HG02973 (cell line): ENCODE results near the gene SYT2.
A peak's percentile ranks its signal among the peaks of the same experiment; 100 is the strongest.
"Not testable (repeated sequence)": the region's sequence is repeated elsewhere in the genome, so short reads cannot be mapped to it uniquely, and the experiment has no call there.

ENCODE experiments used
- ATAC-seq: cut with Tn5 transposase; IDR thresholded peaks from one replicate; pipeline ENCODE4 v1.9.1; 2021; ENCODE audit warnings: moderate library complexity; ENCODE audit not compliant: unreplicated experiment

The SYT2 gene

DNA sequence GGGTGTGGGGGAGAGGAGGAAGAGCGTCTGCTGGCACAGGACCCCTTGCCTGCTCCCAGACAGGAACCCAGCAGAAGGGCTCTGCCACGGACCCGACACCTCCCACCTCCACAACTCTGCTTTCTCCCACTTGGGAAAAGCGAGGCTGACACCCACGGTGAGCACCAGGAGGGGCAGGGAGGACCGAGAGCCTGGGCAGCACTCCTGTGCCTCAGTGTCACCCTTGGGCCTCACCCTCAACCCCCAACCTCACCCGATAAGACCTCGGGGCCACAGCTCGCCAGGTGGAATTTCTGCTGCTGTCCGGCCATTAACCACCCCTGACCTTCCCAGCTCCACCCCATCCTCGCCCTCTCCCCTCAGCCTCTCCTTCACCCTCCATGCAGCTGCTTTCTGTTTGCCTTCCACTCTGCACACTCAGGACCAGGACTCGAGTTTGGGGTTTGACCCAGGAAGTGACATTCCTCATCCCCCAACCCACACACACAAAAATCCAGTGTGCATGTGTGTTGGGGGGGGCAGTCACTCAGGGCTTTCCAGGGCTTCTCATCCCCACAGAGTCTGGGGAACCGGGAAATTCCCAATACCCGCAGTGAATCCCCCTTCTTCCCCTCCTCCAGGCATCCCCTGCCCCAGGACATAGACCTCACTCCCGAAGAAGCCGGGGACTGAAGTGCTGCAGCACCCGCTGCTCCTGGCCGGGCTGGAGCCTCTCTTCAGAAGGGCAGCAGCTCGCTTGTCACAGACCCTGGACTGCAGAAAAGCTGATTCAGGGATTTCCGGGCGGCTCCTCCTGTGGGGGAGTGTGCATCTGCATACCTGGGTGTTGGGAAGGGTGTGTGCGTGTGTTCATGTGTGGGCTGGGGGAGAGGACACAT is 65.8 kb downstream of the SYT2 start:
- no peak for ATAC-seq

DNA sequence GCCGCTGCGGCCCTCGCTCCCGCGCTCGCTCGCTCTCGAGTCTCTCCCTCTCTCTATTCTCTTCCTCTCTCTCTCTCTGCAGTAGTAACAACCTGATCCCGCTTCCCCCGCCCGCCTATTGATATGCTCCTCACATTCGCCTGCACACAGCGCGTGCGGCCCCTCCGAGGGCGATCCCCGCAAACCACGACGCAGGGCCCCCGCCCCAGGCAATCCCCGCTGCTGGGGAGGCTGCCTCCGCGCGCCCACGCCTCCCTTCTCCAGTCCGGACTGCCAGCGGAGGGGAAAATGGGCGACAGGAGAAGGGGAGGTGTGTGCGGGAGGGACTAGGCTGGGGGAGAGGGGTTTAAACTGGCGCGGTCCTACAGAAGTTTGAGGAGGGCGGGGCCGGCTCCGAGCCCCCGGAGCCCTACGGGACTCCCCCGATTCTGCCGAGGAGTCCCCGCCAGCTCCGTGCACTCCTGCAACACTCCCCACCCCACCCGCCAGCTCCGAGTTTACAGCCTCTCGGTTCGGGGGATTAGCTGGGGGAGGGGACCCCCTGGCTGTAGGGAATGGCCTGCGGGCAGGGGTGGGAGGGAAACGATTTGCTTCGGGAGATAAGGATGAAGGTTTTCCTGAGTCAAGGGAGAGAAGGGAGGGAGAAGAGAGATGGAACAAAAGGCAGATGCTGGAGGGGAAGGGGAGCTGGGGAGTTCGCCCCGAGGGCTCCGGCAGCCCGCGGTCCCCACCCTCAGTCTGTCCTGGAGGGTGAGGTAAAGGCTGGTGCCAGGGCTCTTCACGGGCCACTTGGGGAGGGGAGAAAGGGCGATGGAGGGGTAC is 66.6 kb downstream of the SYT2 start:
- ATAC-seq: no peak

DNA sequence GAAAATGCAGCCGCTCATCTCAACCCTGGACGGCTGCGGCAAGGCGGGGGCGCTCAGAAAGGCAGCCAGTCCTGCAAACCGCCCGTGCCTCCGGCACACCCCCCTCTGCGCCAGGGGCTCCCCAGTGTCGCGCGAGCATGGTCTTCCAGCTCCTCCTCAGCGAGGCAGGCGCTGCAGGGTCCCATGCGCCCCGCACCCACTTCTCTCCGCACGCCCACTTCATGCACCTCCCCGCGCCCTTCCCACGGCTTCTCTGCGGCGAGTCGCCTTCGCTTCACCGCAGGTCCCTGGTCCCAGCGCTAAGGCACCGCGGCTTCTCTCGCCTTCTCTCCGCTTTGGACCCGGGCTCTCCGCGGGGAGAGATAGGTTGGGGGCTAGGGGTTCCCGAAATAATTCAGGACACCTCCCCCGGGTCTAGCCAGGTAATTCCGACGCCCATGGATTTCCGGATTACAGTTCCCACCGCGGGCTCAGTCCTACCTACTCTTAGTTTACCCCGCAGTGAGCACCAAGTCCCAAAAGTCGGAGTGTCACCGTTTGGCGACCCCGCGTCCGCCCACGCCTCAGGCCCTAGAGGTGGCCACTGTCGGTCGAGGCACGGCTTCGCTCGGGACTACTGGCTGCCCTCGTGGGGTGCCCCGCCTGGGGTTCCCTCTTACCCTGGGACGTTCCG is 67.5 kb downstream of the SYT2 start:
- no peak for ATAC-seq

DNA sequence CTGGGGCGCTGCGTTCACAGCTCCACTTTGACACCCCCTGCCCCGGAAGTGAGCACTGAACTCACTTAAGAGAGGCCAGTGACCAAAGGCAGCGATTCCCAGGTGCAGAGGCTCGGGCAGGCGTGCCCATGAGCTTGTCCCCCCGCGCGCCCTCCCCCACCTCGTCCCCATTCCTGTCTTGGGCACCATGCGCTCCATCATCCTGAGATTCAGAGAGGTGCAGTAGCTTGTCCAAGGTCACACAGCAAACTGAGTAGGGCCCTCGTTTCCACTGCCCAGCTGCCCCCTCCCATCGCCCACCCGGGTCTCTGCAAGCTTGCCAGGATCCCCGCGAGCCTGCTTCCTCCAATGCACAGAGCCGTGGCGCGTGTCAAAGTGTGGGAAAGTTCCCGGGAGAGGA is 68.0 kb downstream of the SYT2 start:
- ATAC-seq: no peak

DNA sequence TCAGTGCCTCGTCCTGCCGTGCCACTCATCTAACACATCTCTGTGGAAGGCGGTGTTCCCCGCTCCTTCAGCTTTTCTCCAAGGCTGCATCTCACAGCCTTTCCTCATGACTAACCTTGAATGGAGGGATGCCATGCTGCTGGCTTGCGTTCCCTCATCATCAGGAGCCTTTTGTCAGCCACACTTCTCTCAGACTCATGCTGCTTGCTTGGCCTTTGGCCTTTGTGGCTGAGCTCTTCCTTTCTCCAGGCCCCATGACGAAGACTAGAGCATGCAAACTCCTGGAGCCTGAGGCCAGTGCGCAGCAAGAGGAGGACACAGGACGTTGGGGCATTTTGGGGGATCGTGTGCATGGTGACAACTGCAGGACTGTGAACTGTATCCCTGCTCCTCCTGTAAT is 70.8 kb downstream of the SYT2 start:
- ATAC-seq: no peak

DNA sequence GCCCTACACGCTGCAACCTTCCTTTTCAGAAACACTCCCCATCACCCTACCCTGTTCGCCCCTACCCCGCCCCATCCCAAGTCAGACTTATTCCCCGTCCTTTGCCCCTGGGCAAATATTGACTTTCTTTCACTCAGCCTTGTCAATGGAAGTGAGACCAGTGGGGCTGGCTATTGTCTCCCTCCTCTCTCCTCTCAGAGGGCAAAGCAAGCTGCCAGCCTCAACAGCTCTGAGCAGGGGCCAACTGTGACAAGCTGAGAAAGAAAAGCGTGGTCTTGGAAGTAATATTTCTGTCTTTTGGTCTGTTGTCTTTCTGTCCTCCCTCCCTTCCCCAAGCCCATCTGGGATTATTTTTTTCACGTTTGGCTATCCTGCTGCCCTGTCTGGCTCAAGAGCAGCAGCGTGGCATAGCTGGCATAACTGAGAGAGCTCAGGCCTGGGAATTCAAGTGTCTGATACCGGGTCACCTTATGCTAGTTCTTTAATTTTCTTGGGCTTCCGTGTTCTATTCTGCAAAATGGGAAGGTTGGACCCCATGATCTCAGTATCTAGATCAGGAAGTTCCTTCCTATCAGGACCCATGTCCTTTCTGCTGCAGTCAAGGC is 71.5 kb downstream of the SYT2 start:
- ATAC-seq: not testable (repeated sequence)

DNA sequence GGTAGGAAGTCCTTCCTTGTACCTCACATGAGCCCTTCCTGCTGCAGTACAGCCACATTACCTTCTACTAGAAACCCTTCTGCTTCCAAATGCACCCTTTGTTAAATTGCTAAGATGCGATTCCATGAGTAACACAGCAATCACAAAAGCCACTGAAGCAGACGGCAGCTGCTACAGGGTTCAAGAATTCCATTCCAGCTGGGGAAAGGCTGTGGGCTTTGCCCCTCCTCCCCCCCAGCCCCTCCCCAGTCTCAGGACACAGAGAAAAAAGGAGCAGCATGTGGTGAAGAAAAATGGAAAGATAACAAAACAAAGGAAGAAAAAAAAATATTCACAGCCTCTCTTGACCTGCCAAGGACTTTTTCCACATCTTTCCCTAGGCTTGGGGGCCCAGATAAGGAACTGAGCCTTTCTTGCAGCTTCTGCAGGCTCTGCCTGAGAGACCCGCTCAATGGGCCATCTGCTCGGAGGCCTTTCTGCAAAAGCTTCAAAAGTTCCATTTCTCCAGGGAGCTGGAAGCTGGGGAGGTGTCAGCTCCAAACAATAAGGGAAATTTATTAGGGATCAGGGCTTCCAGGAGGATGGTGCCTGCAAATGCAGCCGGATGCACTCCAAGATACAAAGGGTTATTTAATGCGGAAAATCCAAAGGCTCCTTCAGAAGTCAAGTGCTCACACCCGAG is 72.1 kb downstream of the SYT2 start:
- no peak for ATAC-seq

DNA sequence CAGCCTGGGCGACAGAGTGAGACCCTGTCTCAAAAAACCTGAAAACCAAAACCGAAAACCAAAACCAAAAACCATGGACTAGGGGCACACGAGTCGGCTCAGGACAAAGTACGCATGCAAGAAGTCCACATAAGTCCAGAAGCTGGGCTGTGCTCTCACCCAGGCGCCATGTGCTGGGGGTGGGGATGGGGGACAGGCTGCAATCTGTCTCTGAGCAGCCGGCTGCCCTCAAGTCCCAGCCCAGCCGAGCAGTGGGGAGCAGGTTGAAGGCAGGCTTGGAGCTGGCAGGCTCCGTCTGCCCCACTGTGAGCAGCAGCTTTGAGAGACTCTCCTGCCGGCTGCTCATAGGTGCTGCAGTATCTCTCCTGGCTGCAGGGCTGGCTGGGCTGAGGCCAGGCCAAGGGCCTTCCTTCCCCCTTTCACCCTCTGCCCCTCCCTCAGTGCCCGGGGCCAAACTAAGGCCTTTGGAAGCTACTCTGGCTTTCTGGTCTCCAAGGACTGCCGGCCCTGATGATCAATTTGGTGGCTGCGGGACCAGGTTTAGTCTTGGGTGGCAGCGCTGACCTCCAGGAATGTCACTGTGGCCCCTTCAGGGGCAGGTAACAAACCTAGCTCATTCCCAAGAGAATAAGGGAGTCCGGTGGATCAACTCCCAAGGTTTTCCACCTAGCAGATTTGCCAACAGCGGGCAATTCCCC is 72.8 kb downstream of the SYT2 start:
- ATAC-seq: not testable (repeated sequence)

DNA sequence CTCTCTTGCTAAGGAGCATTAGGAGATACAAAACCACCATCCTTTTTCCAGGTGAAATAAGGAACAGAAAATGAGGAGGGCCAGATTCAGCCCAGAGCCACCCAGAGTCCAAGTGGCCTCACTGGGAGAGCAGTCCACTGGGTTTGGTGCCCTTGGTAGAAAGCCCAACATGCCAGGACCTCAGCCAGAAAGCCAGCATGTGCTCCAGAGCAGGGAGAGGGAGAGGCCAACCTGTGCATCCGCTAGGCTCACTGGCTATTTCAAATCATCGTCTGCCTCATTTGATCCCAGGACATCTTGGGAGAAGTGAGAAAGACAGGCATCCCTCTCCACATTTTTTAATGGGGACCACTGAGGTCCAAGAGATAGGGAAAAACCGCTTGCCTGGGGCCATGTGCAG is 74.1 kb downstream of the SYT2 start:
- ATAC-seq: not testable (repeated sequence)

DNA sequence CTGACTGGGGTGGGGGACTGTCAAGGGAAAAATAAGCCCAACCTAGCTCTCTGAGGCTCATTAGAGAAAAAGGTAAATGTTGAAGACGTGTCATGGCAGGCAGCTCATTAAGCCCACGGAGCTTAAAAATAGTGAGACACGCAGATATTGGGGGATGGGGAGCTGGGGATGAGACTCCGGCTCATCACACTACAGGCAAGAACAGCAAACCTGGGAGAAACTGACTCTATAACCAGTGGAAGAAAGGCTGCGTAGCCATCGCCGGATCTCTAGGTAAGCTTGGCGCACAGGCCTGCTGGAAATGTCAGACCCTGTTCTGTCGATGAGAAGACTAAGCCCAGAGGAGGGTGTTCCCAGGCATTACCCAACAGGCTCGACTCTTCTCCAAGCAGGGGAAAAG is 78.0 kb downstream of the SYT2 start:
- no peak for ATAC-seq

DNA sequence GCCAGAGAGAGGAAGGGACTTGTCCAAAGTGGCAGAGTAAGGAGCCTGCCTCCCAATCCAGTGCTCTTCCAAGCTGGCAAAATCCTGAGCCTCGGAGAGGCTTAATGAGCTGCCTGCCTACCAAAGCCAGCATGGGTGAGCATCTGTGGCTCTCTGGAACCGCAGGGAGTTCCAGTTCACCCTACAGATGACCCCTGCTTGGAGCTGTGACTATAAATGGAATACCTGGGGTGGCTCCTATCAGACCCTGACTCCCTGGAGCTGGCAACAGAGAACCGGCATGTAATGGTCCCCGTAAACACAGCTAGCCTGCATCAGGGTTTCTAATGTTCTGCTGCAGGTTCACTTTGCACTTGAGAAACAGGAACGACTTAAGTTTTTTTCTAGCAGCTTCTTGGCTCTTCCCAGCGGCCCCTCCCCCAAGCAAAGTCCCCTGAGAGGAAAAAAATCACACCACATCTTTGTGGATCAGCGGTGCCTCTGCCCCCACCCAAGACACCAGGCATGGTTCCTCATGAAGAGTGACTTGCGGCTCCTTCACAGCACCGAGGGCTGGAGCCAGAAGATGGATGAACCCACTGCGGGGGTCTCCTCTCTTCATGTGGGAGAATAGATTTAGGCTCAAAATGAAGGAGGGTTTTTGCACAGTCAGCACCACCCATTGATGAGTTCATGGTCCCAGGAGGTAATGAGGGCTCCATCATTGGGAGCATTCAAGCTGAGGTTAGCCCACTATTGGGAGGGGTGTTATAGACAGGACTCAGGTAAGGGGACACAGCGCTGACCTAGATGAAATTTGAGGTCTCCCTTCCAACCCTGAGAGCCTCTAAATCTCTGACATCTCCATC is 79.0 kb downstream of the SYT2 start:
- no peak for ATAC-seq

DNA sequence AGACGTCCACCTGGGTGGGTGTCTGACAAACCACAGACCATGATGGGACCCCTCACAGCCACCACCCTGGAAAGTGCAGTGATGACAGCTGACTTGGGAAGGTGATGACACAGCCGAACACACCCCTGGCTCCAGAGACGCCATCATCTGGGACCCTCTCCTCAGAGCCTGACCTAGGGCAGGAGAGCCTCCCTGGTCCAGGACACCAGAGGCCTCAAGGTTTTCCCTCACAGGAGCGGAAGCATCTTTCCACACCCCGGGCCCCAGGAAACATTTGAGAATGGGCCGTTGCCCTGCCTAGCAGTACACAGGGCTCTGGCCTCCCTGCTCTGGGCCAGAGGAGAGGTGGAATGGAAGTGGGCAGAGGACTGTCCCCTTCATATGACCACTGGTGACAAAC is 79.7 kb downstream of the SYT2 start:
- ATAC-seq: no peak

DNA sequence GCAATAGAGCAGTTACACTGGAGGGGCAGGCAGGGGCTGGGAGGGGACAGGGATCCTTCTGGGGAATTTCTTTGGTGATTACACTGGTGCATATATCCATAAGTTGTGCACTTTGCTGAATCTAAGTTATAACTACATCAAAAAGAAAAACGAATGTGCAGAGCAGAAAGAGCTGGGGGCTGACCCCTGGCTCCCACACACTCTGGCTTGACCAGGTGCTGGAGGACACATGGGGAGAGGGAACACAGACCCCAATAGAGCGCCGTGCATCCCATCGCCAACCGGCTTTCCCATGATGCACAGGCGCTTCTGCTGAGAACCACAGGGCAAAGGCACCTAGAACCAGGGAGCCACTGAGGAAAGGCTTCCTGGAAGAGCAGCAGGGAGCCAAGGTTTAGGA is 80.2 kb downstream of the SYT2 start:
- ATAC-seq: not testable (repeated sequence)

DNA sequence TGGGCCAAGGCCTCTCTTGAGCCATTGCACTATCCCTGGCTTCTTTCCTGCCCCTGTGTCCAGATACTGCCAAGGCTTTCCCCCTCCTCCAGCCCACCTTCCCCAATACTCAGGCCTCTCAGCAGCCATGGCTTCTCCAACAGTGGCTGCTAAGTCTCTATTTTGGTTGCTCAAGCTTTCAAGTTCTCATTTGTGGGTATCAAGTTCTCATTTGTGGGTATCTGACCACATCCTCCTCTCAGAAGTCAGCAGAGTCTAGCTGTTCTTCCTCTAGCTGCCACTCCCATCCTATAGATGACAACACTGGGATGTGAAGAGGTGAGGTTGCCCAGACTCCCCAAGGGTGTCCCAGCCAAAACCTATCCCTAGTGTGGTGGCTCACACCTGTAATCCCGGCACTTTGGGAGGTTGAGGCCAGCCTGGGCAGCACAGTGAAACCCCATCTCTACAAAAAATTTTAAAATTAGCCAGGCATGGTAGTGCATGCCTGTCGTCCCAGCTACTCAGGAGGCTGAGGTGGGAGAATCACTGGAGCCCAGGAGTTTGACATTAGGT is 80.9 kb downstream of the SYT2 start:
- peak; percentile 74 for ATAC-seq

DNA sequence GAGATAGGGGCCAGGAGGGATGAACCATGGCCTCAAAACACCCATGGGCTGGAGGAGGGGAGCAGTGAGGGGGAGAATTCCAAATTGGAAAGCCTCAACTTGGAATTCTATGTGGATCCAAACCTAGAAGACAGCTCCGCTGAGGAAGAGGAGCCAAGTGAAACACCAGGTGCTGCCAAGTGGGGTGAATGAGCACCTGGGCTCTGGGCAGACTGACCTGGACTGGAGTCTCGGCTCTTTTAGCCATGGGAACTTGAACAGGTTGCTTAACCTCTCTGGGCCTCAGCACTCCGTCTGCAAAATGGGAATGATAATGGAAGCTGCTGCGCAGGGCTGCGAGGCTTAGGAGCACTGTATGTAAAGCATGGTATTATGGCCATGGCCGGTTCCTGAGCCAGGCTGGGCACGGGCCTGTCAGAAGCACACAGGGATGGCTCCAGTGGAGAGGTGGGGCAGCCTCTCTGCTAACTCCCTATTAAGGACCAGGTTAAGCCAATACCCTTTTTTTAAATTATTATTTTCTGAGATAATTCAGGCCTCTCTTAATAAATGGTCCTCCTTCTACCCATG is 81.5 kb downstream of the SYT2 start:
- ATAC-seq: no peak

DNA sequence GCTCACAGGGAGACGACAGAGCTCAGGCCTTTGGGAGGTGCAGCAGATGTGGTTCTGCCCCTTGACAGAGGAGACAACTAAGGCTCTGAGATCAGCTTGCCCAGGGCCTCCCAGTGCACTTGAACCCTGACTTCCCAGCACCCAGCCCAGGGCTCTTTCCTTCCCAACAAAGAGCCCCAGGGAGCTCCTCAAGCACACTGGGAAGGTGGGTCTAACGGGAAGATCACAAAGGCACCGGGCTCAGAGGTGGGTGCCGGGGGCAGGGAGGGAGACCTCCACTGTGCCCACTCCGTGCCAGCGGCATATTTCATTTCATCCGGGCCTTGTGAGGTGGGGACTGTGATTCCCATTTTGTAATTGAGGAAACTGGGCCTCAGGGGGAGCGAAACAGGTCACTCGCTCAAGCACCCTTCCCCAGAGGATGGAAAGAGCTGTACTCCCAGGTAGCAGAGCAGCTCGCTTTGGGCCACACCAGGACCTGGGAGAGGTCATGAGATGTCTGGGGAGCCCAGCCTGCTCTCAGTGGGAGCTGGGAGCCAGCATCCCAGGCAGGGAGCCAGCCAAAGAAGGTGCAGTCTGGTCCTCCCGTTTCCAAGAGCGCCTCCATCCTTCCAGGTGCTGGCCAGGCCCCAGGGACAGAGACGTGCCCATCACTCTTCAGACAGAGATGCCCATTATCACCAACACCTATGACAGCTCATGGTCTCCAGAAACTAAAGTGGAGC is 82.3 kb downstream of the SYT2 start:
- no peak for ATAC-seq

DNA sequence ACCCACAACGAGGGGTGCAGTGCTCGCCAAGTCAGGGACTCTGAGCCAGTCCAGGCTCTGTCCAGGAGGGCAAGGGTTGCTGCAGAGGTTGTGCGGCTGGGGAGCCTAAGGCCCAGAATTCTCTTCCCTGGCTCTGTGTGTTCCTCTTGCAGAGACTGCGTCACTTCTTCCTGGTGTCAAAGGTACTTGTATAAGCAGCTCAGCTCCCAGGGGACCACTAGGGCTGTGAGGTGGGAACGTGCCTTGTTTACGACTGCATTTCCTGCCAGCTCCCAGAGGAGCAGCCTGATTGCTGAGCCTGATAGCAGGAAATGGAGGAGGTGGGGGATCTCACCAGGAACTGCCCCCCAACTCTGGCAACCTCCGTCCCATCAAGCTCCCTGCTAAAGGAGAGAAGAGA is 83.2 kb downstream of the SYT2 start:
- not testable (repeated sequence) for ATAC-seq
